Astrocyte (in vitro differentiated cells and primary cell): ENCODE measurements around the gene CGB3.
"Not testable (repeated sequence)": the region's sequence is repeated elsewhere in the genome, so short reads cannot be mapped to it uniquely, and the experiment has no call there.

Experiments used
- EZH2 ChIP-seq: IDR thresholded peaks from 2 replicates; pipeline ENCODE4 v1.6.1; 2012; ENCODE audit warnings: mild to moderate bottlenecking, low read length, inconsistent platforms; ENCODE audit not compliant: insufficient read depth
- TF ChIP-seq, protein P1 (sequence below): IDR thresholded peaks from 2 replicates; pipeline ENCODE4 v1.5.1; 2011; ENCODE audit warnings: low read depth, mild to moderate bottlenecking, inconsistent platforms, low read length, moderate library complexity; ENCODE audit not compliant: insufficient read depth

DNA sequence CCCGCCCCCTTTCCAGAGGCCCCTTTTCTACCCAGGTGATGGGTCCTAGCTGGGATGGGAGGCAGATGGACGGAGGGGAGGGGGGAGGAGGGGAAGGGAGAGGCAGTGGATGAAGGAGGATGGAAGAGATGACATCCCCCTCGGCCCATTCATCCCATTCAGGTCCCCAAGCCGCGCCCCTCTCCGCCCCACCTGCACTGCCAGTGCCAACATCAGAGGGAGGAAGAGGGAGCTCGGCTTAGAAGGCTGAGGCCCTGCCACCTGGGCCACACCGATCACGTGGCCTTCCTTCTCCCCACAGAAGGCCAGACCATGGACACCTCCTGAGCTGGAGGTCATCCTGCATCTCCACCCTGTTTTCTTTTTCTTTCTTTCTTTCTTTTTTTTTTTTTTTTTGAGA lies 4.6 kb upstream of the CGB3 start:
- TF ChIP-seq, protein P1, sequence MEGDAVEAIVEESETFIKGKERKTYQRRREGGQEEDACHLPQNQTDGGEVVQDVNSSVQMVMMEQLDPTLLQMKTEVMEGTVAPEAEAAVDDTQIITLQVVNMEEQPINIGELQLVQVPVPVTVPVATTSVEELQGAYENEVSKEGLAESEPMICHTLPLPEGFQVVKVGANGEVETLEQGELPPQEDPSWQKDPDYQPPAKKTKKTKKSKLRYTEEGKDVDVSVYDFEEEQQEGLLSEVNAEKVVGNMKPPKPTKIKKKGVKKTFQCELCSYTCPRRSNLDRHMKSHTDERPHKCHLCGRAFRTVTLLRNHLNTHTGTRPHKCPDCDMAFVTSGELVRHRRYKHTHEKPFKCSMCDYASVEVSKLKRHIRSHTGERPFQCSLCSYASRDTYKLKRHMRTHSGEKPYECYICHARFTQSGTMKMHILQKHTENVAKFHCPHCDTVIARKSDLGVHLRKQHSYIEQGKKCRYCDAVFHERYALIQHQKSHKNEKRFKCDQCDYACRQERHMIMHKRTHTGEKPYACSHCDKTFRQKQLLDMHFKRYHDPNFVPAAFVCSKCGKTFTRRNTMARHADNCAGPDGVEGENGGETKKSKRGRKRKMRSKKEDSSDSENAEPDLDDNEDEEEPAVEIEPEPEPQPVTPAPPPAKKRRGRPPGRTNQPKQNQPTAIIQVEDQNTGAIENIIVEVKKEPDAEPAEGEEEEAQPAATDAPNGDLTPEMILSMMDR = not testable (repeated sequence)
- TF ChIP-seq EZH2 = not testable (repeated sequence)
